ENCODE data around the gene PEX14. TPM values are rescaled to one million over a fixed set of nuclear protein-coding genes. Genes with fewer than 3 reads are reported as not detected.
"Not testable (repeated sequence)": the region's sequence is repeated elsewhere in the genome, so short reads cannot be mapped to it uniquely, and the experiment has no call there.

Gene PEX14
- 10 to 100 TPM; 12.5 to 16.1 (median 14.8) TPM for total RNA-seq

- no peaks in the 10 kb centered on the region for H3K36me3 ChIP-seq
- H3K27me3 ChIP-seq = no peaks in the 10 kb centered on the region
- H3K4me1 ChIP-seq = peaks cover 0 to 13% of the 10 kb centered on the region in 2 donors
- peak within 1 kb of the TSS; percentile 91 to 92 for H3K27ac ChIP-seq
- intact Hi-C loops (cut with DNase I; ENCODE audit: low total_unique reads) = no loop called here
- H3K9me3 ChIP-seq = no peaks in the 10 kb centered on the region
- TF ChIP-seq POLR2AphosphoS5 (IDR thresholded peaks at IDR 0.05) = peak in 1 of 3 donors; percentile 56
- TF ChIP-seq CTCF (IDR thresholded peaks at IDR 0.05) = no peak
- no peak for TF ChIP-seq POLR2A (IDR thresholded peaks at IDR 0.05)
- peak within 1 kb of the TSS; percentile 92 to 98 (median 96) for H3K4me3 ChIP-seq
- DNase-seq (ENCODE audit: low spot score in 2 of 2) = peak; percentile 77 to 88
These were observed at the start of gene PEX14 for GRCh38 chr1:10474613-10475507. PEX14 (plus strand) TSS chr1:10474950; CDS start chr1:10474967, 17 bp downstream.

GRCh38 chr1:10425826-10426534 is 48.8 kb upstream of the PEX14 start:
- not testable (repeated sequence) for H3K4me3 ChIP-seq; H3K9me3 ChIP-seq; H3K36me3 ChIP-seq; H3K27me3 ChIP-seq; H3K27ac ChIP-seq; DNase-seq (ENCODE audit: low spot score in 2 of 2); H3K4me1 ChIP-seq
- intact Hi-C loops (cut with DNase I; ENCODE audit: low total_unique reads) = loop anchor here (10.0 kb wide), 1 partner anchor 51 kb away; no protein-coding TSS in a partner anchor

- DNase-seq (ENCODE audit: low spot score in 2 of 2); H3K4me1 ChIP-seq; H3K9me3 ChIP-seq; H3K36me3 ChIP-seq; H3K27ac ChIP-seq; H3K4me3 ChIP-seq; H3K27me3 ChIP-seq: not testable (repeated sequence)
- intact Hi-C loops (cut with DNase I; ENCODE audit: low total_unique reads) = loop anchor here (10.0 kb wide), 1 partner anchor 52 kb away; no protein-coding TSS in a partner anchor
These were observed 48.3 kb upstream of the PEX14 start for GRCh38 chr1:10426535-10426848.

- intact Hi-C loops (cut with DNase I; ENCODE audit: low total_unique reads) = loop anchor here (10.0 kb wide), 1 partner anchor 54 kb away; no protein-coding TSS in a partner anchor
- Histone ChIP-seq H3K27ac (no peak overlapping the region), H3K4me3 (no peak overlapping the region), H3K4me1 (peaks cover 0 to 5% of the 10 kb centered on the region in 2 donors), H3K36me3 (no peaks in the 10 kb centered on the region), H3K9me3 (no peaks in the 10 kb centered on the region), H3K27me3 (no peaks in the 10 kb centered on the region)
- TF ChIP-seq CTCF (IDR thresholded peaks at IDR 0.05) = no peak
- no peak for TF ChIP-seq POLR2AphosphoS5 (IDR thresholded peaks at IDR 0.05)
- TF ChIP-seq POLR2A (IDR thresholded peaks at IDR 0.05) = no peak
- no peak for DNase-seq (ENCODE audit: low spot score in 2 of 2)
These were observed 45.8 kb upstream of the PEX14 start for GRCh38 chr1:10428984-10429383.

GRCh38 chr1:10429868-10430215 is 44.9 kb upstream of the PEX14 start:
- no peaks in the 10 kb centered on the region for H3K36me3 ChIP-seq
- no peak for DNase-seq (ENCODE audit: low spot score in 2 of 2)
- H3K27ac ChIP-seq = peak overlapping the region; percentile 50 to 70
- H3K4me1 ChIP-seq = peaks cover 0 to 5% of the 10 kb centered on the region in 2 donors
- H3K27me3 ChIP-seq = no peaks in the 10 kb centered on the region
- intact Hi-C loops (cut with DNase I; ENCODE audit: low total_unique reads) = loop anchor here (10.0 kb wide), 1 partner anchor 55 kb away; no protein-coding TSS in a partner anchor
- H3K9me3 ChIP-seq = no peaks in the 10 kb centered on the region
- peak overlapping the region; percentile 65 to 79 (median 72) for H3K4me3 ChIP-seq
- no peak for TF ChIP-seq POLR2AphosphoS5 (IDR thresholded peaks at IDR 0.05)
- no peak for TF ChIP-seq POLR2A (IDR thresholded peaks at IDR 0.05)
- no peak for TF ChIP-seq CTCF (IDR thresholded peaks at IDR 0.05)

Data from breast epithelium (tissue), 4 donors.